ENCODE measurements around the gene ALMS1.

The ALMS1 gene

GRCh38 chr2:73406996-73407395 lies 21.4 kb downstream of the ALMS1 start:
- Histone ChIP-seq H3K36me3 (ENCODE audit: insufficient read depth, low read length) (no peaks in the 10 kb centered on the region), H3K4me3 (ENCODE audit: low read depth in 1 of 2, low read length in 2 of 2) (no peak overlapping the region), H3K4me1 (ENCODE audit: insufficient read depth, low read length) (no peaks in the 10 kb centered on the region), H3K27me3 (ENCODE audit: control insufficient read depth in 1 of 2, insufficient read depth in 2 of 2, low read length in 2 of 2) (no peaks in the 10 kb centered on the region), H3K9me3 (ENCODE audit: low read length) (peaks cover 8% of the 10 kb centered on the region), H3K27ac (ENCODE audit: low read depth, low read length) (no peak overlapping the region), H3K9ac (ENCODE audit: low read length) (no peak overlapping the region)

DNA sequence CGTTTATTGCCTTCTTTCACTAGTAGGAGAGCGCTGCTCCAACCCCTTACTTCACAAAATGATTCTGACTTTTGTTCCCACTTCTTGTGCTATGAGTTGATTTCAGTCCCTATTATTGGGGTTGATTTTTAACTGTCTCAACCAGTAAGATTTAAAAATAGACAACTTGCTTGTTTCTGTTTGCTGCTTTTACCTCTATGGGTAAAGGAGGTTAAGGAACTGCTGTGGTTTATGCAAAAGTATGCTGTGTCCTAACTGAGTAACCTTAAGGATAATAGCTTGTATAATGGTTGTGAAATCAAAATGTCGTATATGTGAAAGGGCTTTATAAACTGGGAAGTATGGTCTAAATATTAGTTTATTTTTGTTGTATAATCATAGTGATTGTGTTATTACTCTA lies 22.6 kb downstream of the ALMS1 start:
- Histone ChIP-seq H3K4me1 (ENCODE audit: insufficient read depth, low read length) (no peaks in the 10 kb centered on the region), H3K36me3 (ENCODE audit: insufficient read depth, low read length) (no peaks in the 10 kb centered on the region), H3K27ac (ENCODE audit: low read depth, low read length) (no peak overlapping the region), H3K9me3 (ENCODE audit: low read length) (peaks cover 8% of the 10 kb centered on the region), H3K4me3 (ENCODE audit: low read depth in 1 of 2, low read length in 2 of 2) (no peak overlapping the region), H3K27me3 (ENCODE audit: control insufficient read depth in 1 of 2, insufficient read depth in 2 of 2, low read length in 2 of 2) (no peaks in the 10 kb centered on the region), H3K9ac (ENCODE audit: low read length) (no peak overlapping the region)

DNA sequence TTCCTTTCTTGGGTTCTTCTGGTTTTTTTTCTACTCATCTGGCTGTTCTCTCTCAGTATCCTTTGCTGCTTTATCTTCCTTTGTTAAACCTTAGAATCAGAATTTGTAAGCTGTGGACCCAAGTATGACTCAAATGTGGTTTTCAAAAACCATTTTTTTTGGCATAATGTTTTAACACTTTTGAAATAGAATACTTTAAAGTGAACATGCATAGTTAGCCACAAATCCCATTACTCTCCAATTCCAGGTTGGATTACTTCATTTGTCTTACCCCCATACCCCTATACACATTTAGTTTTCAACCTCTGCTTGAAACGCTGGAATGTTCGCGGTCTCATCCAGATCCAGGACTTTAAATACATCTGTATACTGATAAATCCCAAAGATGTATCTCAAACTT lies 29.1 kb downstream of the ALMS1 start:
- Histone ChIP-seq H3K27ac (ENCODE audit: low read depth, low read length) (no peak overlapping the region), H3K4me3 (ENCODE audit: low read depth in 1 of 2, low read length in 2 of 2) (no peak overlapping the region), H3K36me3 (ENCODE audit: insufficient read depth, low read length) (no peaks in the 10 kb centered on the region), H3K9me3 (ENCODE audit: low read length) (no peaks in the 10 kb centered on the region), H3K4me1 (ENCODE audit: insufficient read depth, low read length) (peaks cover 10% of the 10 kb centered on the region), H3K9ac (ENCODE audit: low read length) (no peak overlapping the region), H3K27me3 (ENCODE audit: control insufficient read depth in 1 of 2, insufficient read depth in 2 of 2, low read length in 2 of 2) (no peaks in the 10 kb centered on the region)

- H3K9me3 ChIP-seq (ENCODE audit: low read length): no peaks in the 10 kb centered on the region
These were observed 30.3 kb downstream of the ALMS1 start for GRCh38 chr2:73415906-73416305.

GRCh38 chr2:73418343-73418742 lies 32.7 kb downstream of the ALMS1 start:
- Histone ChIP-seq H3K27me3 (ENCODE audit: control insufficient read depth in 1 of 2, insufficient read depth in 2 of 2, low read length in 2 of 2) (no peaks in the 10 kb centered on the region), H3K4me1 (ENCODE audit: insufficient read depth, low read length) (peaks cover 10% of the 10 kb centered on the region), H3K9me3 (ENCODE audit: low read length) (no peaks in the 10 kb centered on the region), H3K9ac (ENCODE audit: low read length) (no peak overlapping the region), H3K27ac (ENCODE audit: low read depth, low read length) (no peak overlapping the region), H3K36me3 (ENCODE audit: insufficient read depth, low read length) (no peaks in the 10 kb centered on the region), H3K4me3 (ENCODE audit: low read depth in 1 of 2, low read length in 2 of 2) (no peak overlapping the region)

More at GRCh38 chr2:73415906-73416305, 30.3 kb downstream of the ALMS1 start:
- Histone ChIP-seq H3K4me3 (ENCODE audit: low read depth in 1 of 2, low read length in 2 of 2) (no peak overlapping the region), H3K4me1 (ENCODE audit: insufficient read depth, low read length) (peaks cover 10% of the 10 kb centered on the region), H3K36me3 (ENCODE audit: insufficient read depth, low read length) (no peaks in the 10 kb centered on the region), H3K27ac (ENCODE audit: low read depth, low read length) (no peak overlapping the region), H3K9ac (ENCODE audit: low read length) (no peak overlapping the region), H3K27me3 (ENCODE audit: control insufficient read depth in 1 of 2, insufficient read depth in 2 of 2, low read length in 2 of 2) (no peaks in the 10 kb centered on the region)

GRCh38 chr2:73423913-73424312 lies 38.3 kb downstream of the ALMS1 start:
- no peaks in the 10 kb centered on the region for H3K27me3 ChIP-seq (ENCODE audit: control insufficient read depth in 1 of 2, insufficient read depth in 2 of 2, low read length in 2 of 2)
- H3K4me1 ChIP-seq (ENCODE audit: insufficient read depth, low read length): peaks cover 5% of the 10 kb centered on the region
- no peak overlapping the region for H3K9ac ChIP-seq (ENCODE audit: low read length)
- no peaks in the 10 kb centered on the region for H3K36me3 ChIP-seq (ENCODE audit: insufficient read depth, low read length)
- no peak overlapping the region for H3K27ac ChIP-seq (ENCODE audit: low read depth, low read length)
- H3K9me3 ChIP-seq (ENCODE audit: low read length): no peaks in the 10 kb centered on the region
- H3K4me3 ChIP-seq (ENCODE audit: low read depth in 1 of 2, low read length in 2 of 2): no peak overlapping the region

DNA sequence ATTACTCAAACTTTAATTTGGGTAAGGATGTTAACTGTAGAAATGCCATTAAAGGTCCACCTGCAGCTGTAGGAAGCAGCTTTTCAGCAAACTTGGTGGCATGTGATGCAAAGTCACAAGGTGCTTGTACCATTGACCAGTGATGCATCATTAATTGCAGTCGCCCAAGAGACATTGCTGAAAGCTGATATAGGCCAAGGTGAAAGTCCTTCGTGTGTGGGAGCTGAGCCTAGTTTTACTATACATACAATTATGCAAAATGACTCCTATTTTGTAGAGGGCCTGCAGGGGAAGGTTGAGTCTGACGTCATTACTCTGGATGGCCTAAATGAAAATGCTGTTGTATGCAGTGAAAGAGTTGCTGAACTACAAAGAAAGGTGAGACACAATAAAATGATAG lies 40.5 kb downstream of the ALMS1 start:
- Histone ChIP-seq H3K9ac (ENCODE audit: low read length) (no peak overlapping the region), H3K27me3 (ENCODE audit: control insufficient read depth in 1 of 2, insufficient read depth in 2 of 2, low read length in 2 of 2) (no peaks in the 10 kb centered on the region), H3K27ac (ENCODE audit: low read depth, low read length) (no peak overlapping the region), H3K4me3 (ENCODE audit: low read depth in 1 of 2, low read length in 2 of 2) (no peak overlapping the region), H3K4me1 (ENCODE audit: insufficient read depth, low read length) (no peaks in the 10 kb centered on the region), H3K36me3 (ENCODE audit: insufficient read depth, low read length) (no peaks in the 10 kb centered on the region), H3K9me3 (ENCODE audit: low read length) (no peaks in the 10 kb centered on the region)

DNA sequence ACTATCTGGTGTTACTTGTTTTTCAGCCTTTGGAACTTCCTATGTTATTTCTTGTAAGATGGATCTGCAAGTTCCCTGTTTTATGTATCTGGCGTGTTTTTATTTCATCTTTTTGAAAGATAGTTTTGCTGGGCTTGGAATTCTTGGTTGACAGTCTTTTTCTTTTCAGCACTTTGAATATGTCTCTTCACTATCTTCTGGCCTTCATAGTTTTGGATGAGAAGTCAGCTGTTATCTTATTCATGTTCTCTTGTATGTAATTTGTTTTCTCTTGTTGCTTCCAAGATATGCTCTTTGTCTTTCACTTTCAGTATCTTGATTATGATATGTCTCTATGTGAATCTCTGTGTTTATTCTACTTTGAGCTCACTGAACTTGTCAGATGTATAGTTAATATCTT lies 50.4 kb downstream of the ALMS1 start:
- no peak overlapping the region for H3K27ac ChIP-seq (ENCODE audit: low read depth, low read length)
- no peaks in the 10 kb centered on the region for H3K4me1 ChIP-seq (ENCODE audit: insufficient read depth, low read length)
- H3K9me3 ChIP-seq (ENCODE audit: low read length): peaks cover 8% of the 10 kb centered on the region
- no peaks in the 10 kb centered on the region for H3K27me3 ChIP-seq (ENCODE audit: control insufficient read depth in 1 of 2, insufficient read depth in 2 of 2, low read length in 2 of 2)
- H3K4me3 ChIP-seq (ENCODE audit: low read depth in 1 of 2, low read length in 2 of 2): no peak overlapping the region
- peaks cover 4% of the 10 kb centered on the region for H3K36me3 ChIP-seq (ENCODE audit: insufficient read depth, low read length)
- no peak overlapping the region for H3K9ac ChIP-seq (ENCODE audit: low read length)

DNA sequence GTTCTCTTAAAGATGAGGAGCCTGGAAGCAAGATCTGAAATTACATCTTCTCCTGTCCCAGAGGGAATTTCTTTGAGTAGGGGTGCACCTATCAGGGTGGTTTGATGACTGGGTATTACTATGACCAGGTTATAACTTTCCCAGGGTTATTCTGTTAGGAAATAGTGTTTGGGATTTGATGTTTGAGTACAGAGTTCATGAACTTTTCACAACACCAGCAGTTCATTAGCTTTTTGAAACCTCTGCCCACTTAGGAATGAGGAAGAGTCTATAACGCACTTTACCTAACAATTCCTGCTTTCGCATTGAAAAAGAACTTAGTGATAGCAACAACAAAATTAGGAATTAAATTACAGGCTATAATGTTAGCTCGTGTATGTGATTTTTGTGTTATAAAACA lies 58.6 kb downstream of the ALMS1 start:
- H3K4me1 ChIP-seq (ENCODE audit: insufficient read depth, low read length): no peaks in the 10 kb centered on the region
- no peaks in the 10 kb centered on the region for H3K9me3 ChIP-seq (ENCODE audit: low read length)
- no peak overlapping the region for H3K4me3 ChIP-seq (ENCODE audit: low read depth in 1 of 2, low read length in 2 of 2)
- H3K9ac ChIP-seq (ENCODE audit: low read length): no peak overlapping the region
- no peak overlapping the region for H3K27ac ChIP-seq (ENCODE audit: low read depth, low read length)
- H3K36me3 ChIP-seq (ENCODE audit: insufficient read depth, low read length): peaks cover 16% of the 10 kb centered on the region
- no peaks in the 10 kb centered on the region for H3K27me3 ChIP-seq (ENCODE audit: control insufficient read depth in 1 of 2, insufficient read depth in 2 of 2, low read length in 2 of 2)

- Histone ChIP-seq H3K4me3 (ENCODE audit: low read depth in 1 of 2, low read length in 2 of 2) (no peak overlapping the region), H3K9ac (ENCODE audit: low read length) (no peak overlapping the region), H3K27me3 (ENCODE audit: control insufficient read depth in 1 of 2, insufficient read depth in 2 of 2, low read length in 2 of 2) (no peaks in the 10 kb centered on the region), H3K4me1 (ENCODE audit: insufficient read depth, low read length) (no peaks in the 10 kb centered on the region), H3K36me3 (ENCODE audit: insufficient read depth, low read length) (peaks cover 17% of the 10 kb centered on the region), H3K27ac (ENCODE audit: low read depth, low read length) (no peak overlapping the region), H3K9me3 (ENCODE audit: low read length) (no peaks in the 10 kb centered on the region)
These were observed 63.2 kb downstream of the ALMS1 start for GRCh38 chr2:73448856-73449255.

- Histone ChIP-seq H3K36me3 (ENCODE audit: insufficient read depth, low read length) (peaks cover 17% of the 10 kb centered on the region), H3K4me1 (ENCODE audit: insufficient read depth, low read length) (no peaks in the 10 kb centered on the region), H3K9me3 (ENCODE audit: low read length) (no peaks in the 10 kb centered on the region), H3K9ac (ENCODE audit: low read length) (no peak overlapping the region), H3K27me3 (ENCODE audit: control insufficient read depth in 1 of 2, insufficient read depth in 2 of 2, low read length in 2 of 2) (no peaks in the 10 kb centered on the region), H3K4me3 (ENCODE audit: low read depth in 1 of 2, low read length in 2 of 2) (no peak overlapping the region), H3K27ac (ENCODE audit: low read depth, low read length) (no peak overlapping the region)
These were observed 63.8 kb downstream of the ALMS1 start for GRCh38 chr2:73449404-73449803.

GRCh38 chr2:73451263-73451972 lies 65.8 kb downstream of the ALMS1 start:
- Histone ChIP-seq H3K4me3 (ENCODE audit: low read depth in 1 of 2, low read length in 2 of 2) (no peak overlapping the region), H3K4me1 (ENCODE audit: insufficient read depth, low read length) (no peaks in the 10 kb centered on the region), H3K9me3 (ENCODE audit: low read length) (no peaks in the 10 kb centered on the region), H3K36me3 (ENCODE audit: insufficient read depth, low read length) (peaks cover 17% of the 10 kb centered on the region), H3K27ac (ENCODE audit: low read depth, low read length) (no peak overlapping the region), H3K27me3 (ENCODE audit: control insufficient read depth in 1 of 2, insufficient read depth in 2 of 2, low read length in 2 of 2) (no peaks in the 10 kb centered on the region), H3K9ac (ENCODE audit: low read length) (no peak overlapping the region)

Data from muscle layer of colon (tissue), 2 donors.